Neural cell (in vitro differentiated cells): ENCODE data around the gene CDC16. TPM values are rescaled to one million over a fixed set of nuclear protein-coding genes. Genes with fewer than 3 reads are reported as not detected.

ENCODE experiments used
- H2AFZ ChIP-seq: fragments of 200-600, 300-800 bp; sonication (generic), shearing (Covaris generic); 2 replicates; pipeline ENCODE4 v1.6.0; 2014; ENCODE audit warnings: low read depth, mild to moderate bottlenecking, antibody characterized with exemption, low read length, moderate library complexity
- H3F3A ChIP-seq: fragments of 200-600 bp; shearing (Covaris generic); 2 replicates; pipeline ENCODE4 v1.6.1; 2016; ENCODE audit warnings: mild to moderate bottlenecking, moderate library complexity, mixed read lengths, antibody characterized with exemption, low read length; ENCODE audit not compliant: insufficient read depth, poor library complexity, severe bottlenecking
- H3K27ac ChIP-seq: fragments of 200-600, 300-800 bp; sonication (generic), shearing (Covaris generic); 2 replicates; pipeline ENCODE4 v1.5.1; 2014; ENCODE audit warnings: mild to moderate bottlenecking, low read length, moderate library complexity
- H3K27me3 ChIP-seq: fragments of 300-800, 200-600 bp; sonication (generic), shearing (Covaris generic); 2 replicates; pipeline ENCODE4 v1.6.0; 2014; ENCODE audit warnings: mild to moderate bottlenecking, low read depth, low read length, moderate library complexity; ENCODE audit not compliant: insufficient read depth
- H3K36me3 ChIP-seq: fragments of 300-800, 200-600 bp; sonication (generic), shearing (Covaris generic); 2 replicates; pipeline ENCODE4 v1.5.1; 2014; ENCODE audit warnings: mild to moderate bottlenecking, antibody characterized with exemption, low read length, moderate library complexity; ENCODE audit not compliant: insufficient read depth
- H3K4me2 ChIP-seq: fragments of 300-800, 200-600 bp; sonication (generic), shearing (Covaris generic); 2 replicates; pipeline ENCODE4 v1.6.0; 2014; ENCODE audit warnings: mild to moderate bottlenecking, low read length
- H3K4me3 ChIP-seq: fragments of 300-800, 200-600 bp; sonication (generic), shearing (Covaris generic); 2 replicates; pipeline ENCODE4 v1.5.1; 2014; ENCODE audit warnings: mild to moderate bottlenecking, low read length, moderate library complexity
- H3K79me2 ChIP-seq: fragments of 200-600 bp; shearing (Covaris generic); replicated peaks from 2 replicates; pipeline ENCODE4 v1.6.0; 2014; ENCODE audit warnings: mild to moderate bottlenecking, low read length, moderate library complexity; ENCODE audit not compliant: insufficient read depth
- H3K9ac ChIP-seq: fragments of 300-800, 200-600 bp; sonication (generic), shearing (Covaris generic); 2 replicates; pipeline ENCODE4 v1.6.1; 2016; ENCODE audit warnings: mild to moderate bottlenecking, low read length, mixed read lengths
- H3K9me2 ChIP-seq: fragments of 200-600 bp; shearing (Covaris generic); 2 replicates; pipeline ENCODE4 v1.6.1; 2016; ENCODE audit warnings: mild to moderate bottlenecking, low read length, mixed read lengths; ENCODE audit not compliant: insufficient read depth
- H3K9me3 ChIP-seq: fragments of 200-600, 300-800 bp; sonication (generic), shearing (Covaris generic); 2 replicates; pipeline ENCODE4 v1.6.1; 2016; ENCODE audit warnings: mild to moderate bottlenecking, mixed run types, low read length, moderate library complexity, mixed read lengths
- H4K20me1 ChIP-seq: fragments of 200-600 bp; shearing (Covaris generic); 2 replicates; pipeline ENCODE4 v1.6.1; 2016; ENCODE audit warnings: mild to moderate bottlenecking, mixed run types; ENCODE audit not compliant: insufficient read depth
- CTCF ChIP-seq: fragments of 450-650 bp; IDR thresholded peaks from 2 replicates; pipeline ENCODE4 v1.5.1; 2014; ENCODE audit warnings: antibody characterized with exemption, mild to moderate bottlenecking, moderate library complexity; ENCODE audit not compliant: poor library complexity, severe bottlenecking
- EP300 ChIP-seq: fragments of 450-650 bp; conservative IDR thresholded peaks from 2 replicates; pipeline ENCODE4 v1.6.1; 2014; ENCODE audit warnings: antibody characterized with exemption, mild to moderate bottlenecking, moderate library complexity; ENCODE audit not compliant: poor library complexity, severe bottlenecking
- EZH2 ChIP-seq: fragments of 200-600, 300-800 bp; shearing (Covaris generic), sonication (generic); IDR thresholded peaks from 2 replicates; pipeline ENCODE4 v1.6.1; 2014; ENCODE audit warnings: antibody characterized with exemption, low read length, borderline replicate concordance, mild to moderate bottlenecking; ENCODE audit not compliant: insufficient read depth, poor library complexity, severe bottlenecking
- MXI1 ChIP-seq: fragments of 450-650 bp; conservative IDR thresholded peaks from 2 replicates; pipeline ENCODE4 v1.6.1; 2014; ENCODE audit warnings: antibody characterized with exemption, mild to moderate bottlenecking; ENCODE audit not compliant: poor library complexity, severe bottlenecking
- POLR2AphosphoS5 ChIP-seq: IDR thresholded peaks from 2 replicates; pipeline ENCODE4 v1.6.1; 2012
- RAD21 ChIP-seq: fragments of 450-650 bp; conservative IDR thresholded peaks from 2 replicates; pipeline ENCODE4 v1.6.1; 2014; ENCODE audit warnings: antibody characterized with exemption, mild to moderate bottlenecking, moderate library complexity
- REST ChIP-seq: IDR thresholded peaks from 2 replicates; pipeline ENCODE4 v1.6.1; 2012; ENCODE audit warnings: borderline replicate concordance
- SMC3 ChIP-seq: fragments of 450-650 bp; conservative IDR thresholded peaks from 2 replicates; pipeline ENCODE4 v1.6.1; 2014; ENCODE audit warnings: antibody characterized with exemption, mild to moderate bottlenecking, moderate library complexity; ENCODE audit not compliant: poor library complexity
- TAF1 ChIP-seq: IDR thresholded peaks from 2 replicates; pipeline ENCODE4 v1.6.1; 2012; ENCODE audit warnings: low read depth
- polyA plus RNA-seq: library from polyadenylated mRNA; depleted of rRNA; stranded (reverse); fragments of >200 nt; gene quantifications from 2 replicates; pipeline ENCODE4 v1.2.3, GENCODE V29; 2014

The CDC16 gene
- polyA plus RNA-seq, 1 donor from 2014 or later, result 78.4 TPM

GRCh38 chr13:114284680-114285079 lies 50.0 kb downstream of the CDC16 start:
- Histone ChIP-seq H4K20me1 (no peaks in the 10 kb centered on the region), H3F3A (peaks cover 4% of the 10 kb centered on the region), H3K9me3 (no peaks in the 10 kb centered on the region), H3K9me2 (no peaks in the 10 kb centered on the region), H3K36me3 (no peaks in the 10 kb centered on the region), H3K4me3 (no peak overlapping the region), H3K27me3 (no peaks in the 10 kb centered on the region), H3K79me2 (peaks cover 28% of the 10 kb centered on the region), H3K27ac (no peak overlapping the region), H3K9ac (no peak overlapping the region), H2AFZ (no peak overlapping the region), H3K4me2 (no peak overlapping the region)
- no peak for TF ChIP-seq RAD21
- TF ChIP-seq CTCF, result no peak
- TF ChIP-seq SMC3, result no peak
- TF ChIP-seq TAF1, result no peak
- no peak for TF ChIP-seq EZH2
- TF ChIP-seq REST, result no peak

GRCh38 chr13:114285166-114285808 lies 50.6 kb downstream of the CDC16 start:
- Histone ChIP-seq H3K4me3 (no peak overlapping the region), H3K27me3 (no peaks in the 10 kb centered on the region), H3K36me3 (no peaks in the 10 kb centered on the region), H3K9ac (no peak overlapping the region), H3K27ac (no peak overlapping the region), H3K4me2 (no peak overlapping the region), H3K79me2 (peaks cover 29% of the 10 kb centered on the region), H4K20me1 (no peaks in the 10 kb centered on the region), H3K9me2 (no peaks in the 10 kb centered on the region), H3F3A (peaks cover 3% of the 10 kb centered on the region), H2AFZ (no peak overlapping the region), H3K9me3 (no peaks in the 10 kb centered on the region)
- no peak for TF ChIP-seq EZH2
- no peak for TF ChIP-seq SMC3
- no peak for TF ChIP-seq CTCF
- no peak for TF ChIP-seq RAD21
- no peak for TF ChIP-seq EP300
- TF ChIP-seq POLR2AphosphoS5, result no peak
- TF ChIP-seq TAF1, result no peak
- no peak for TF ChIP-seq REST
- no peak for TF ChIP-seq MXI1
